ENCODE results near the gene LCK.
"Not testable (repeated sequence)": the region's sequence is repeated elsewhere in the genome, so short reads cannot be mapped to it uniquely, and the experiment has no call there.

The LCK gene

GRCh38 chr1:32273391-32274208 lies 22.5 kb downstream of the LCK start:
- DNase-seq (ENCODE audit: low read depth, low spot score), result no peak

DNA sequence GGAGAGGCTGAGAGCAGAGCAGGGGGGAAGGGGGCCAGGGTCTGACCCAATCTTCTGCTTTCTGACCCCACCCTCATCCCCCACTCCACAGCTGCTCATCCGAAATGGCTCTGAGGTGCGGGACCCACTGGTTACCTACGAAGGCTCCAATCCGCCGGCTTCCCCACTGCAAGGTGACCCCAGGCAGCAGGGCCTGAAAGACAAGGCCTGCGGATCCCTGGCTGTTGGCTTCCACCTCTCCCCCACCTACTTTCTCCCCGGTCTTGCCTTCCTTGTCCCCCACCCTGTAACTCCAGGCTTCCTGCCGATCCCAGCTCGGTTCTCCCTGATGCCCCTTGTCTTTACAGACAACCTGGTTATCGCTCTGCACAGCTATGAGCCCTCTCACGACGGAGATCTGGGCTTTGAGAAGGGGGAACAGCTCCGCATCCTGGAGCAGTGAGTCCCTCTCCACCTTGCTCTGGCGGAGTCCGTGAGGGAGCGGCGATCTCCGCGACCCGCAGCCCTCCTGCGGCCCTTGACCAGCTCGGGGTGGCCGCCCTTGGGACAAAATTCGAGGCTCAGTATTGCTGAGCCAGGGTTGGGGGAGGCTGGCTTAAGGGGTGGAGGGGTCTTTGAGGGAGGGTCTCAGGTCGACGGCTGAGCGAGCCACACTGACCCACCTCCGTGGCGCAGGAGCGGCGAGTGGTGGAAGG lies 23.7 kb downstream of the LCK start:
- DNase-seq (ENCODE audit: low read depth, low spot score), result no peak

- no peak for DNase-seq (ENCODE audit: low read depth, low spot score)
Measured at GRCh38 chr1:32275424-32275823, 24.4 kb downstream of the LCK start.

DNA sequence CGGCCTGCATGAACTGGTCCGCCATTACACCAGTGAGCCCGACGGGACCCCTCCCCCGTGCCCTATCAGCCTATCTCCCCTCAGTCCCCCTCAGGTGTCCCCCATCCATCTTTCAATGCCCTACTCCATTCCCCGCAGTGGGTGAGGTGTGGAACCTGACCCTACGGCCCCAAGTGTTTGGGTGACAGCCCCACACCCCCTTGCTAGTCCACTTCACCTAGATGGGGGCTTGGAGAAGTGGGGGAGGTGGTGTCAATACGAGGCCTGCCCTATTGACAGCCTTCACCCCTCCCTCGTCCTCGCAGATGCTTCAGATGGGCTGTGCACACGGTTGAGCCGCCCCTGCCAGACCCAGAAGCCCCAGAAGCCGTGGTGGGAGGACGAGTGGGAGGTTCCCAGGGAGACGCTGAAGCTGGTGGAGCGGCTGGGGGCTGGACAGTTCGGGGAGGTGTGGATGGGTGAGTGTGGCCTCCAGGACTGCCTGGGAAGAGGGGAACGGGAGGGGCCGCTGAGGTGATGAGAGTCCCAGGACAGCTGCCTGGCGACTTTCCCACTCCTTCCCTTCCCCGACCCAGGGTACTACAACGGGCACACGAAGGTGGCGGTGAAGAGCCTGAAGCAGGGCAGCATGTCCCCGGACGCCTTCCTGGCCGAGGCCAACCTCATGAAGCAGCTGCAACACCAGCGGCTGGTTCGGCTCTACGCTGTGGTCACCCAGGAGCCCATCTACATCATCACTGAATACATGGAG lies 25.1 kb downstream of the LCK start:
- DNase-seq (ENCODE audit: low read depth, low spot score), result no peak

- DNase-seq (ENCODE audit: low read depth, low spot score), result not testable (repeated sequence)
Measured at GRCh38 chr1:32284777-32285176, 33.7 kb downstream of the LCK start.

DNA sequence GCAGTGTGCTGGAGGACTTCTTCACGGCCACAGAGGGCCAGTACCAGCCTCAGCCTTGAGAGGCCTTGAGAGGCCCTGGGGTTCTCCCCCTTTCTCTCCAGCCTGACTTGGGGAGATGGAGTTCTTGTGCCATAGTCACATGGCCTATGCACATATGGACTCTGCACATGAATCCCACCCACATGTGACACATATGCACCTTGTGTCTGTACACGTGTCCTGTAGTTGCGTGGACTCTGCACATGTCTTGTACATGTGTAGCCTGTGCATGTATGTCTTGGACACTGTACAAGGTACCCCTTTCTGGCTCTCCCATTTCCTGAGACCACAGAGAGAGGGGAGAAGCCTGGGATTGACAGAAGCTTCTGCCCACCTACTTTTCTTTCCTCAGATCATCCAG lies 34.6 kb downstream of the LCK start:
- no peak for DNase-seq (ENCODE audit: low read depth, low spot score)

GRCh38 chr1:32286763-32287162 lies 35.7 kb downstream of the LCK start:
- no peak for DNase-seq (ENCODE audit: low read depth, low spot score)

DNA sequence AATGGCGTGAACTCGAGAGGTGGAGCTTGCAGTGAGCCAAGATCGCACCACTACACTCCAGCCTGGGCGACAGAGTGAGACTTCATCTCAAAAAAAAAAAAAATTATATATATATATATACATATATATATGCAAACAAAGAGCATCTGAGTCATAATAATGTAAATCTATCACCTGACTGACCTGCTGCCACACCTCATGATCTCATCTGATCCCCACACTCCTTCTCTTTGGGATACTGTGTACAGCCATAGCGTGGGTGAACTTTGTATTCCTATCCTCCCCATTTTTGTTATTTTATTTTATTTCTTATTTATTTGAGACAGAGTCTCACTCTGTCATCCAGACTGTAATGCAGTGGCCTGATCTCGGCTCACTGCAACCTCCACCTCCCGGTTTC lies 38.2 kb downstream of the LCK start:
- no peak for DNase-seq (ENCODE audit: low read depth, low spot score)

DNA sequence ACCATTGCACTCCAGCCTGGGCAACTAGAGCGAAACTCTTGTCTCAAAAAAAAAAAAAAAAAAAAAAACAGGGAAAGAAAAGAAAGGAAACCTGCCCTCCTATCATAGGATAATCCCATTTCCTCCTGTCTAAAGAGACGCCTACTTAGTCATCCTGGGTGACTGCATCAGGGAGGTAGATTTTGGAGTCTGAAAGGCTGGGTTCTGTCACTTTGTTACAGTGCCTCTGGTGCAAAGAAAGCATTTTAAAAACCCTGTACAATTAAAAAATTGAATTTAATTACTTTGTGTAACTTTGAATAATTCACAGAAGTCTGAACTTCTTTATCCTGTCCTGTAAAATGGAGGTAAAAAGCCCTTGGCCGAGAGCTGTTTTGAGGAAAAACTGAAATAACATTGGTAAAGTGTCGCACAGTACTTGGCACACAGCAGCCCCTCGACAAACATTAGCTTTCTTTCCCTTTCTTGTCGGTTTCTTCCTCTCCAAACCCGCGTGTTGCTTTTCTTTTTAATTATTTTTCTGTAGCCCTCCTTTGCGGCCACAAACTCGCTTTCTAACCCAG lies 40.2 kb downstream of the LCK start:
- DNase-seq (ENCODE audit: low read depth, low spot score), result no peak

DNA sequence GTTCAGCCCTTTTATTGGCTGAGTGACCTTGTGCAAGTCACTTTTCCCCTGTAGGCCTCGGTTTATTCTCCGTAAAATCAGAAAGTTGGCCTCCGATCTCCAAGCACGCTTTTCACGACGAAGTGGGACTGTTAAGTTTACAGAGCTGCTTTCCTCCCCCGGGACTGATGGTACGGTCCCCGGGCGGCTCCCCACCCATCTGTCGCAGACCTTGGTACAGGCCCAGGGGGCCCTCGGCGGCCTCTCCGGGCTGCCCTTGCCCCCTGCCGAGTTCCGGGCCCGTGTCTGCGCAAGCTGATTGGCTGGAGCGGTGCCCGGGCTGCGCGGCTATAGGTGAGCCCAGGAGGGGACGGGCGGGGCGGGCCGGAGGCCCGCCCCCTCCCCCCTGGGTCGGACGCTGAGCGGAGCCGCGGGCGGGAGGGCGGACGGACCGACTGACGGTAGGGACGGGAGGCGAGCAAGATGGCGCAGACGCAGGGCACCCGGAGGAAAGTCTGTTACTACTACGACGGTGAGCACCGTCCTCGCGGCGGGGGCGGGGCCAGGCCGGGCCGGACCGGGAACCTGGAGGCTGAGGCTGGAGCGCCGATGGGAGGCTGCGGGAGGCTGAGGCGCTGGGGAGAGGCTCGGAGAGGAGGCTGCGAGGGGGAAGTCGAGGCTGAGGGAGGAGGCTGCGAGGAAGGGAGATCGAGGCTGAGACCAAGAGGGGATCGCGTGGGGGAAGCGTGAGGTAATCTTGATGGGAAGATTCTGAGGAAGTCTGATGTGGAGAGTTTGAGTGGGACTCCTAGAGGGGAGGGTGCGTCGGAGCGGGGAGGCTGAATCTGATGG lies 40.9 kb downstream of the LCK start, which contains the start of gene HDAC1:
TSS of gene HDAC1 (plus strand) at position 376 of the 831 bp plus-strand sequence. CDS start at position 463, 87 bp downstream.
- peak; percentile 60 for DNase-seq (ENCODE audit: low read depth, low spot score)

GRCh38 chr1:32298211-32298610 lies 47.1 kb downstream of the LCK start:
- not testable (repeated sequence) for DNase-seq (ENCODE audit: low read depth, low spot score)

DNA sequence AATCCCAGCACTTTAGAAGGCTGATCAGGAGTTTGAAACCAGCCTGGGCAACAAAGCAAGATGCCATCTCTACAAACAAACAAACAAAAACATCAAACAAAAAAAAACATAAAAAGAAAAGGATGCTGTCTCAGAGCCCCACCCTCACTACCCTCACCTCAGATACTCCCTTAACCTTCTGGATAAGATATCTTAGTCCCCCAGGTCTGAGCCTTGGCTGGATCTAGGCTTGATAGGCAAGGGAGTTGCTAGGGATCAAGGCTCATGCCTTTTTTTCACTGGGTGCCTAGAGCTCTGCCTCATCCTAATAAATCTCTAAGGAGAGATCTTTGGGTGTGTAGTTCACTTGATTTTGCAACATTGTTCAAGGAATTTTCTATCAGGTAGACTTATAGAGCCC lies 48.3 kb downstream of the LCK start:
- no peak for DNase-seq (ENCODE audit: low read depth, low spot score)

GRCh38 chr1:32303358-32303757 lies 52.3 kb downstream of the LCK start:
- no peak for DNase-seq (ENCODE audit: low read depth, low spot score)

DNA sequence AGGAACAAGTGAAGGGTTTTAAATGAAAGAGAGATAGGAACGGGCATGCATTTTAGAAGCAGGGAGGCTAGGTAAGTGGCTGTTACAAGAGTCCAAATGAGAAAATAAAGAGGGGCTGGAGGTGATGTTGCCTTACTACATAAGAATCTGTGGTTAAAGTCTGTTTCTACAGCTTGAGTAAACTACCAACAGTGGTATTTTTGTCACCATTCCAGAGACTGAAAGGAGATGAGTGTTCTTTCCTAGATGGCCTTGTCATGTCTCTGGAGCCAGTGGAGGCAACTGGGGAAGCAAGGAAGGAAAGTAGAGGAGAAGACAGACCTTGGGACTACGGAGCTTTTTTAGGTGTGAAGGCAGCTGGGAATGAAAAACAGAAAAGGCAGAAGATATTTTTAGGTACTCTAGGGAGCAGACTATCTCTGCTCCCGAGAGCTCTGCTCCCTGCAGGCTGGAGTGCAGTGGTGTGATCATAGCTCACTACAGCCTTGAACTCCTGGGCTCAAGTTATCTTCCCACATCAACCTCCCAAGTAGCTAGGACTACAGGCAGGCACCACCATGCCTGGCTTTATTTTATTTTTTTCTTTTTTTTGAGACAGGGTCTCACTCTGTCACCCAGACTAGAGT lies 53.0 kb downstream of the LCK start:
- no peak for DNase-seq (ENCODE audit: low read depth, low spot score)

DNA sequence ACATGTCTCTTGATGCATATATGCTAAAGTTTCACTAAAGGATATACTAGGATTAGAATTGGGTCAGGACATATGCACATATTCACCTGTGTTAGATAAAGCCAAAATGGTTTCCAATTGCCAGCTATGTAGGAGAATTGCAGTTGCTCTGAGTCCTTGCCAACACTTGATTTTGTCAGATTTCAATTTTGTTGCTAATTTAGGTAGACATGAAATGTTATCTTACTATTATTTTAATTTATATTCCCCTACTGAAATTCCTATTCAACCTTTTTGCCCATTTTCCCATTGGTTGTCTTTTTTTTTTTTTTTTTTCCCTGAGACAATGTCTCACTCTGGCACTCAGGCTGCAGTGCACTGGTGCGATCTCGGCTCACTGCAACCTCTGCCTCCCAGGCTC lies 54.2 kb downstream of the LCK start:
- no peak for DNase-seq (ENCODE audit: low read depth, low spot score)

DNA sequence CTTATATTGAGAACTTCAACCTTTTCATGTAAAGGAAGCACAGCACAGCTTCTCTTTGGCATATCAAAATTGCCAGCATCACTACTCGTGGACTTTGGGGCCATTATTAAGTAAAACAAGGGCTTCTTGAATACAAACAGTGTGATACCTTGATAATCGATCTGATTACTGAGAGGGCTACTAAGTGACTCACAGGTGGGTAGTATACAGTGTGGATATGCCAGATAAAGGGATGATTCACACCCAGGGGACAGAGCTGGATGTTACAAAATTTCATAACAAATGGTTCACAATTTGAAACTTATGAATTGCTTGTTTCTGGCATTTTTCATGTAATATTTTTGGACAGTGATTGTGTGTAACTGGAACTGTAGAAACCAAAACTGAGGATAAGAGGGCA lies 56.3 kb downstream of the LCK start:
- DNase-seq (ENCODE audit: low read depth, low spot score), result no peak

GRCh38 chr1:32309960-32310359 lies 58.9 kb downstream of the LCK start:
- no peak for DNase-seq (ENCODE audit: low read depth, low spot score)

DNA sequence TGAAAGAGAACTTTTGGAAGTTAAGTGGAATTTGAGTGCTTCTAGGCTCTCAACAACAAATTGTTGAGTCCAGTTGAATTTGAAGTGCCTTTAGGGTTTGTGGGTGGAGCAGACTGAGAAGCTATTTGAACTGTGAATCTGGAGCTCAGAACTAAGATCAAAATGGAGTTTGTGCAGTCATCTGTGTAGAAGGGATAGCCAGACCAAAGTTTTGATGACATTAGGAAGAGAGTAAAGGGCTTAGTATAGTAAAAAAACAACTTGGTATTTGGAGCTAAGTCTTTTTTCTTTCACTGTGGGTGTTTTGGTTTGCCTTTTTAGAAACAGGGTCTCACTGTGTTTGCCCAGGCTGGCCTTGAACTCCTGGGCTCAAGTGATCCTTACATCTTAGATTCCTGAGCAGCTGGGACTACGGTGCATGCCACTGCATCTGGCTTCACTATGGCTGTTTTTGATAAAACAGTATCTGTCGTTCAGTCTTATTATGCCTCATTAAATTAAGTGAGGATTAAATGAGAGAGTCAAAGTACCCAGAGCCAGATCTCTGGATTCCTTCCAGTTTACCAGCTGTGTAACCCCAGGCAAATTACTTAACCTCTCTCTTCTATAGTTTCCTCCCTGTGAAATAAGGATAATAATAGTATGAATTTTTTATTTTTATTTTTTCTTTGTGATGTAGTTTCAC lies 60.8 kb downstream of the LCK start:
- no peak for DNase-seq (ENCODE audit: low read depth, low spot score)

DNA sequence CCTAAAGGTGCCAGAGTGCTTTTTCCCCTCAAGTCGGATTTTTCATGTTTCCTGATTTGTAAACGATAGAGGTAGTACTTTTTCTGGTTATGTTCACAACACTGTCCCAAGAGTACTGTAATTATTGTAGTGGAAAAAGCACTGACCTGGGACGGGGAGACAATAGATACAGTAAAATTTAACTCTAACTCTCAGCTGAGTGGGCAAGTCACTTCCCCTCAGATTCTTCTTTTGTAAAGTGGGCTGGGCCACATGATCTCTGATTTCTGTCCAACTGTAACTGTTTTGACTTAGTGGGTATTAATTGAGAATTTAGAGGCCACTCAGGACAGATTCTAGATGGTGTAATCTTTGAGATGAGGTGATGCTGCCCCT lies 65.8 kb downstream of the LCK start:
- DNase-seq (ENCODE audit: low read depth, low spot score), result no peak
